Hepatocyte (in vitro differentiated cells): Measurements from ENCODE around the gene ZNF500. TPM values are rescaled to one million over a fixed set of nuclear protein-coding genes. Genes with fewer than 3 reads are reported as not detected.
A peak's percentile ranks its signal among the peaks of the same experiment; 100 is the strongest.

Experiments
- DNase-seq: peaks from one replicate; pipeline ENCODE4 v3.0.0-alpha.2; 2016; ENCODE audit warnings: low spot score
- H2AFZ ChIP-seq: fragments of 200-600 bp; sonication (generic); 2 replicates; pipeline ENCODE4 v1.6.0; 2016; ENCODE audit warnings: antibody characterized with exemption, mild to moderate bottlenecking
- H3K27ac ChIP-seq: fragments of 200-600 bp; sonication (generic); 2 replicates; pipeline ENCODE4 v1.5.1; 2016; ENCODE audit warnings: mild to moderate bottlenecking
- H3K27me3 ChIP-seq: fragments of 200-600 bp; sonication (generic); 2 replicates; pipeline ENCODE4 v1.6.1; 2016
- H3K36me3 ChIP-seq: fragments of 200-600 bp; sonication (generic); replicated peaks from 2 replicates; pipeline ENCODE4 v1.5.1; 2016; ENCODE audit warnings: low read depth; ENCODE audit not compliant: insufficient read depth
- H3K4me1 ChIP-seq: fragments of 200-600 bp; sonication (generic); 2 replicates; pipeline ENCODE4 v1.5.1; 2016; ENCODE audit warnings: mild to moderate bottlenecking, moderate library complexity; ENCODE audit not compliant: insufficient read depth
- H3K4me2 ChIP-seq: fragments of 200-600 bp; sonication (generic); 2 replicates; pipeline ENCODE4 v1.6.0; 2016
- H3K4me3 ChIP-seq: fragments of 200-600 bp; sonication (generic); 2 replicates; pipeline ENCODE4 v1.5.1; 2016; ENCODE audit warnings: mild to moderate bottlenecking
- H3K79me2 ChIP-seq: fragments of 200-600 bp; sonication (generic); 2 replicates; pipeline ENCODE4 v1.6.0; 2017; ENCODE audit warnings: mild to moderate bottlenecking
- H3K9me2 ChIP-seq: fragments of 200-600 bp; sonication (generic); replicated peaks from 2 replicates; pipeline ENCODE4 v1.6.0; 2017; ENCODE audit warnings: mild to moderate bottlenecking; ENCODE audit not compliant: insufficient read depth
- H3K9me3 ChIP-seq: fragments of 200-600 bp; sonication (generic); 2 replicates; pipeline ENCODE4 v1.5.1; 2016; ENCODE audit warnings: low read depth, mild to moderate bottlenecking
- H4K20me1 ChIP-seq: fragments of 200-600 bp; sonication (generic); 2 replicates; pipeline ENCODE4 v1.6.0; 2016; ENCODE audit warnings: mild to moderate bottlenecking; ENCODE audit not compliant: insufficient read depth, poor library complexity, severe bottlenecking
- EZH2 ChIP-seq: fragments of 200-600 bp; sonication (generic); IDR thresholded peaks from 2 replicates; pipeline ENCODE4 v1.6.1; 2016; ENCODE audit warnings: antibody characterized with exemption, mild to moderate bottlenecking, borderline replicate concordance
- EZH2phosphoT487 ChIP-seq: fragments of 200-600 bp; sonication (generic); IDR thresholded peaks from one replicate; pipeline ENCODE4 v1.6.1; 2018; ENCODE audit warnings: antibody characterized with exemption, mild to moderate bottlenecking, low read depth, moderate library complexity; ENCODE audit not compliant: unreplicated experiment, severe bottlenecking
- WGBS: methylation state at CpG from one replicate; pipeline ENCODE4 v1.1.6; 2016; ENCODE audit warnings: low lambda C conversion rate; ENCODE audit errors: missing lambda C conversion rate; 5-methylcytosine and 5-hydroxymethylcytosine counted together
- polyA plus RNA-seq: library from polyadenylated mRNA; unstranded; fragments of >200 nt; fragmentation: Nextera tagmentation; extraction: Ambion mirVana; gene quantifications from 2 replicates; pipeline ENCODE4 v1.2.1, GENCODE V29; 2016
- total RNA-seq: library from RNA; depleted of rRNA; stranded (reverse); fragments of >200 nt; gene quantifications from 2 replicates; pipeline ENCODE4 v1.2.3, GENCODE V29; 2014
- TF ChIP-seq, protein P1 (sequence below): fragments of 200-600 bp; sonication (generic); IDR thresholded peaks from 2 replicates; pipeline ENCODE4 v1.5.1; 2016; ENCODE audit warnings: antibody characterized with exemption, mild to moderate bottlenecking; ENCODE audit not compliant: poor library complexity

The ZNF500 gene
- total and polyA plus RNA-seq, 2 experiments from 2014 or later: 10.4 to 10.6 TPM

DNA sequence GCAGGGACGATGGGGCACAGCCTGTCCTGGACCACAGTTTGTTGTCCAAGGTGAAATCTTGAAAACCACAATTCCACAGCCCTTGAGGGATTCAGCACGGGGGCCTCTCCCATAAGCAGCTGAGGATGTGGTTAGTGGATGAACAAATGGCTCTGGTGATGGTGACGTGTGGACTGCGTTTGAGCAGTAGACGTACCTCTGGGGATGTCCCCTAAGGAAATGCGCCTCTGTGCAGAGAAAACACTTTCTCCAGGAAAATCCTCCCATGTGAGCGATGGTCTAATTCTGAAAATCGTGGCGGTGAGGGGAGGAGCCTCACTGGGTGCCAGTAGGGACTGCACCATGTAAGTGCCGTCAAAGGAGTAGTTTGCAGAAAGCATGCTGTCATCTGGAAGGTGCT is 23.9 kb upstream of the ZNF500 start:
- H3K4me3 ChIP-seq: no peak overlapping the region
- no peaks in the 10 kb centered on the region for H3K9me2 ChIP-seq
- no peaks in the 10 kb centered on the region for H3K9me3 ChIP-seq
- no peaks in the 10 kb centered on the region for H3K36me3 ChIP-seq
- no peak for TF ChIP-seq EZH2phosphoT487
- TF ChIP-seq, protein P1, sequence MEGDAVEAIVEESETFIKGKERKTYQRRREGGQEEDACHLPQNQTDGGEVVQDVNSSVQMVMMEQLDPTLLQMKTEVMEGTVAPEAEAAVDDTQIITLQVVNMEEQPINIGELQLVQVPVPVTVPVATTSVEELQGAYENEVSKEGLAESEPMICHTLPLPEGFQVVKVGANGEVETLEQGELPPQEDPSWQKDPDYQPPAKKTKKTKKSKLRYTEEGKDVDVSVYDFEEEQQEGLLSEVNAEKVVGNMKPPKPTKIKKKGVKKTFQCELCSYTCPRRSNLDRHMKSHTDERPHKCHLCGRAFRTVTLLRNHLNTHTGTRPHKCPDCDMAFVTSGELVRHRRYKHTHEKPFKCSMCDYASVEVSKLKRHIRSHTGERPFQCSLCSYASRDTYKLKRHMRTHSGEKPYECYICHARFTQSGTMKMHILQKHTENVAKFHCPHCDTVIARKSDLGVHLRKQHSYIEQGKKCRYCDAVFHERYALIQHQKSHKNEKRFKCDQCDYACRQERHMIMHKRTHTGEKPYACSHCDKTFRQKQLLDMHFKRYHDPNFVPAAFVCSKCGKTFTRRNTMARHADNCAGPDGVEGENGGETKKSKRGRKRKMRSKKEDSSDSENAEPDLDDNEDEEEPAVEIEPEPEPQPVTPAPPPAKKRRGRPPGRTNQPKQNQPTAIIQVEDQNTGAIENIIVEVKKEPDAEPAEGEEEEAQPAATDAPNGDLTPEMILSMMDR: no peak
- TF ChIP-seq EZH2: no peak
- no peaks in the 10 kb centered on the region for H4K20me1 ChIP-seq
- no peak for DNase-seq
- peaks cover 12% of the 10 kb centered on the region for H3K4me1 ChIP-seq
- H3K27me3 ChIP-seq: no peaks in the 10 kb centered on the region
- H3K79me2 ChIP-seq: no peaks in the 10 kb centered on the region
- WGBS: 86% methylated on average over 10 of the region's 10 CpGs
- H3K27ac ChIP-seq: no peak overlapping the region
- H2AFZ ChIP-seq: no peak overlapping the region
- H3K4me2 ChIP-seq: no peak overlapping the region

DNA sequence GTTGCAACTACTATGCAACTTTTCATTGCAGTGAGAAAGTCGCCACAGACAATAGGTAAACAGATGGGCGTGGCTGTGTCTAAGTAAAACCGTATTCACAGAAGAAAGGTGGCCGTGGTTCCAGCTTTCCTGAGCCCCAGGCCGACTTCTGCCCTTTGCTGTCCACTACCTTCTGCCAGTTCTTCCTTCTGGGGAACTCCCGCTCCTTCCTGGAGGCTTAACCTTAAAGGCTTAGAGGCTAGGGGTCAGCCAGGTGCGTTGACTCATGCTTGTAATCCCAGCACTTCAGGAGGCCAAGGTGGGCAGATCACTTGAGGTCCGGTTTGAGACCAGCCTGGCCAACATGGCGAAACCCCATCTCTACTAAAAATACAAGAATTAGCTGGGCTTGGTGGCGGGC is 23.3 kb upstream of the ZNF500 start:
- Histone ChIP-seq H3K36me3 (no peaks in the 10 kb centered on the region), H3K79me2 (no peaks in the 10 kb centered on the region), H3K4me1 (peaks cover 12% of the 10 kb centered on the region), H3K9me3 (no peaks in the 10 kb centered on the region), H2AFZ (no peak overlapping the region), H4K20me1 (no peaks in the 10 kb centered on the region), H3K4me2 (no peak overlapping the region), H3K4me3 (no peak overlapping the region), H3K27me3 (no peaks in the 10 kb centered on the region), H3K9me2 (no peaks in the 10 kb centered on the region), H3K27ac (no peak overlapping the region)
- DNase-seq: no peak
- TF ChIP-seq, protein P1: no peak
- TF ChIP-seq EZH2 (no peak), EZH2phosphoT487 (no peak)
- 76% methylated on average over 10 of the region's 10 CpGs for WGBS

DNA sequence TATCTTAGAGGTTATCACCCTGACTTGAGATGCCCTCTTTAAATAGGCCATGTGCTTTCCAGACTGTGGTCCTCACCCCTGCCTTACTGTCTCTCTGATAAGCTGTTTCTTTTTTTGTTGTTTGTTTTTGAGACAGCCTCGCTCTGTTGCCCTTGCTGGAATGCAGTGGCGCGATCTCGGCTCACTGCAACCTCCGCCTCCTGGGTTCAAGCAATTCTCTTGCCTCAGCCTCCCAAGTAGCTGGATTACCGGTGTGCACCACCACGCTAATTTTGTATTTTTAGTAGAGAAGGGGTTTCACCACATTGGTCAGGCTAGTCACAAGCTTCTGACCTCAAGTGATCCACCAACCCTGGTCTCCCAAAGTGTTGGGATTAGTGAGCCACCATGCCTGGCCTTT is 21.9 kb upstream of the ZNF500 start:
- 67% methylated on average over 7 of the region's 7 CpGs for WGBS
- Histone ChIP-seq H2AFZ (no peak overlapping the region), H3K4me2 (no peak overlapping the region), H3K4me1 (peaks cover 12% of the 10 kb centered on the region), H3K27ac (peak overlapping the region; percentile 52), H3K9me2 (no peaks in the 10 kb centered on the region), H3K79me2 (no peaks in the 10 kb centered on the region), H4K20me1 (no peaks in the 10 kb centered on the region), H3K36me3 (no peaks in the 10 kb centered on the region), H3K9me3 (no peaks in the 10 kb centered on the region), H3K27me3 (no peaks in the 10 kb centered on the region), H3K4me3 (no peak overlapping the region)
- no peak for DNase-seq
- no peak for TF ChIP-seq EZH2phosphoT487
- TF ChIP-seq, protein P1: no peak
- TF ChIP-seq EZH2: no peak

DNA sequence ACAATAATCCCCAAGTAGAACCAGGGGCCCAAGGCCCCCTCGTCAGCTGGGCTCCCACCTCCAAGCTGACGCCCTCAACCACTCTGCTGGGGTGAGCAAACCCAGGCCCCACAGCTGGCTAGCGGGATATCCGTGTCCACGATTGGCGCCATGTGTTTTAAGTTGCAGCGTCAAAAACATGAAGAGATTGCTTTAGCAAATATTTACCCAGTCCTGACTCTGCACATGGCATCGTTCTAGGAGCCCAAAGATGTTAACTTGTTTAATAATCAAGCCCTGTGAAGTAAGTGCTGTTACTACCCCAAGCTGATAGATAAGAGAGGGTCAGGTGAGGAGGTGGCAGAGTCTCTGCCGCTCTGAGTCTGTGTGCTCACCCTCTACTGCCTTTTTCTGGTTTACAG is 21.5 kb upstream of the ZNF500 start:
- H3K36me3 ChIP-seq: no peaks in the 10 kb centered on the region
- no peaks in the 10 kb centered on the region for H4K20me1 ChIP-seq
- 36% methylated on average over 9 of the region's 9 CpGs for WGBS
- H3K9me3 ChIP-seq: no peaks in the 10 kb centered on the region
- no peaks in the 10 kb centered on the region for H3K9me2 ChIP-seq
- no peak overlapping the region for H3K4me3 ChIP-seq
- peaks cover 12% of the 10 kb centered on the region for H3K4me1 ChIP-seq
- TF ChIP-seq EZH2phosphoT487: no peak
- TF ChIP-seq EZH2: no peak
- TF ChIP-seq, protein P1: no peak
- H2AFZ ChIP-seq: no peak overlapping the region
- peak; percentile 49 for DNase-seq
- H3K79me2 ChIP-seq: no peaks in the 10 kb centered on the region
- H3K4me2 ChIP-seq: peak overlapping the region; percentile 39
- no peaks in the 10 kb centered on the region for H3K27me3 ChIP-seq
- H3K27ac ChIP-seq: peak overlapping the region; percentile 52
